Astrocyte of the cerebellum (primary cell): Measurements from ENCODE around the gene SLC47A2.

Experiments
- DNase-seq: peaks from one replicate; pipeline ENCODE4 v3.0.0-alpha.2; 2011; ENCODE audit warnings: low read depth
- H3K4me3 ChIP-seq: 2 replicates; pipeline ENCODE4 v1.5.1; 2011; ENCODE audit warnings: mild to moderate bottlenecking, low read depth, low read length, moderate library complexity
- CTCF ChIP-seq: IDR thresholded peaks from 2 replicates; pipeline ENCODE4 v1.5.1; 2012; ENCODE audit warnings: low read length, low read depth, moderate library complexity, mild to moderate bottlenecking; ENCODE audit errors: missing control alignments
- in situ Hi-C: cut with HindIII; loops from 2 replicates; pipeline ENCODE4 v1.10.0; 2017; ENCODE audit warnings: low sequenced_read_pairs

The SLC47A2 gene

DNA sequence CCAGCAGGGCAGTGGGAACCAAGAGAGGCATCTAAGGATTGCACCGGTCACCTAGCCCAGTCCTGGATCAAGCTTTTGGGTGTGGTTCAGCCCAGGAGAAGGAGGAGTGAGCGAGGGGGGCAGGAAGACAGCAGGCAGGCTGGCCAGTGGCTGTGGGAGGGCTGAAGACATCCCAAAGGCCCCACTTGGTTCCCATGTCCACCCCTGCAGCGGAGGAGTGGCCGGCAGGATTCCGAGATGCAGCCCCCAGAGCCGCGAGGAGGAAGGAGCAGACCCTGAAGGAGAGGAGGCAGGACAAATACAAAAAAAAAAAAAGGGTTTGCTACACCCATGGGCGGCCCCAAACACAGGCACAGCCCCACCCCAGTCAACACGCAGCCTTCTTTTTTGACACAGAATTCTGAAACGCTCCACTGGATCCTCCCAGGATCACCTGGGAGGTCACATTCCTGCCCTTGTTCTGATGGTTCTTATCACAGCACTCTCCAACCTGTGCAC lies 1.1 kb upstream of the SLC47A2 start:
- no peak for TF ChIP-seq CTCF
- DNase-seq, result no peak
- no peak overlapping the region for H3K4me3 ChIP-seq
- in situ Hi-C loops, result no loop called here

- no peak for DNase-seq
- H3K4me3 ChIP-seq, result no peak overlapping the region
- no peak for TF ChIP-seq CTCF
- in situ Hi-C loops, result no loop called here
Measured at GRCh38 chr17:19717031-19717360, 612 bp upstream of the SLC47A2 start.

DNA sequence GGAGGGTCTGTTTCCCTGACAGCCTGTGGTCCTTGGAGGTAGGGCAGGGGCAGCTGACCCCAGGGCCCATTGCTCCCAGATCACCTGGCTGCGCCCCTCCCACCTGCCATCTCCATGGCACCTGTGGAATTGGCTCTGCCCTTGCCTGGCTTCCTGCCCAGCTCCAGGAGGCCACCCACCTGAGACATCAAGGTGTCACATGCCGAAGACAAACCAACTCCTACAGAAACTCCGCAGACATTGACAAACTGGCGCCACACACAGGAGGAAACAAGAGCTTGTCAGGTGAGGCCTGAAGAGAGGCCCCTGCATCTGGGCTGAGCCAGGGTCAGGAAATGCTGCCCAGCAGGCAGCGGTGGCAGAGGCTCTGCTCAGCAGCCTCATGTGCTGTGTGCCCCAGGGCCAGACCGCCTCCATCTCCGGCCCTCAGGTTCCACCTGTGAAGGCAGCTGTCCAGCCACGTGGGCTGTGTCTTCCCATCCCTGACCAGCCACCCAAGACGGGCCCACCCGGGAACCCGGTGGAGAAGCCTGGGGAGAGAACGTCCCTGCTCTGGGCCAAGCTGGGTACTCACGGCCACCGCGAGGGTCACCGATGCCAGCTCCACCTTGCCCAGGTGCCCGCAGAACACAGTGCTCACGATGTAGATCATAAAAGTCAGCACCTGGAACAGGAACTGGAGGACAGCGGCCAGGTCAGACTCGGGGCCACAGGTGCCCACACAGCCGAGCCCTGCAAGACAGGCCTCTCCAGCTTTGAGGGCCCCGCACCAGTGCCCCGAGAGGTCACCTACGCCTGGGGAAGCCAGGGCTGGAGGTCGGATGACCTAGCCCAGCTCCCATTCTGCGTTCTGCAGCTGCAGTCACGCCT lies 1.6 kb downstream of the SLC47A2 start:
- TF ChIP-seq CTCF, result no peak
- in situ Hi-C loops, result no loop called here

GRCh38 chr17:19713901-19714361 lies 2.5 kb downstream of the SLC47A2 start:
- in situ Hi-C loops, result no loop called here
- no peak for DNase-seq
- no peak overlapping the region for H3K4me3 ChIP-seq
- TF ChIP-seq CTCF, result no peak

More for the DNA sequence above, 1.6 kb downstream of the SLC47A2 start:
- DNase-seq, result no peak
- no peak overlapping the region for H3K4me3 ChIP-seq

DNA sequence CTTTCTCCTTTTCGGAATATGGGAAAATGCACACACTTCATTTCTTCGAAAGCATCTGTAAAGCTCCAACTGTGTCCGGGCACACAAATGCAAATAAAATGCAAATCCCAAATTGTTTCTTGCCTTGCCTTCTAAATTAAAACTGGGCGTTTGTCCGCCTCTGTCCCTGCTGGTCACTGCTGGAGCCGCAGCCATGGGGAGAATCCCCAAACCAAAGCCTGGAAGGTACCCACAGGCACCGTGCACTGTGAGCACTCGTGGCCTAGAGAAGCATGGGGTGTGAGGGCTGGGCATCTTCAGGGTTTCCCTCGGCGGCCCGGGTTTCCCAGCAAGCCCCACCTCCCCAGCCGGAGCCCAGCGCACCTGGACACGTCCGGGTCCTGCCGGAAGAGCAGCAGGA lies 2.9 kb downstream of the SLC47A2 start:
- in situ Hi-C loops, result no loop called here
- H3K4me3 ChIP-seq, result no peak overlapping the region
- DNase-seq, result no peak
- peak; percentile 29 for TF ChIP-seq CTCF

DNA sequence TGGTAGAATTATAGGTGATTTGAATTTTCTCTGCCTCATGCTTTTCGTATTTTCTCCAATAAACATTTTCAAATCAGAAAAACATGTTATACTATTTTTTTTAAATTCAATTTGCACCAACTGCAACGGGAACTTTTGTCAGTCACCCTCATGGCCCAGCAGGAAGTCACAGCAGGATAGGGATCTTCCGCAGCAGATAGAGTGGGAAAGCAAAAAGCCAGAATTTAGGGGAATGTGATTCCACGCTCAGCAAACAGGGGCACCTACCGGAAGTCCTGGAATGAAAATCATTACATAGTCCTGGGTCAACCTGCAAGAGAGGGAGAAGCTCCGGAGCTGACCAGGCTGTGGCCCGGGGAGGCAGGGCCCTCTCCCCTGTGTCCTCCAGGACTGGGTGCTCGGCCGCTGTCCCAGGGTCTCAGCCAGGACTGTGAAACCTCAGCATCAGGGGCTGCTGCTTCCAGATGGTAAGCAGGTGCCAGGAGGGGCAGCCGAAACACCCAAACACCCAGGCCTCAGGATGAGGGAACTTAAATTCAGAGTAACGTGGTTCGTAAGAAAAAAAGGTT lies 3.9 kb downstream of the SLC47A2 start:
- in situ Hi-C loops, result no loop called here
- DNase-seq, result no peak
- no peak overlapping the region for H3K4me3 ChIP-seq
- TF ChIP-seq CTCF, result no peak
